Vagina (tissue), 2 donors: ENCODE results near the gene KRT6C. TPM values are rescaled to one million over a fixed set of nuclear protein-coding genes. Genes with fewer than 3 reads are reported as not detected.
"Not testable (repeated sequence)": the region's sequence is repeated elsewhere in the genome, so short reads cannot be mapped to it uniquely, and the experiment has no call there.

Experiments used
- DNase-seq, 2 donors: peaks; one replicate each; pipeline ENCODE4 v3.0.0-alpha.2; 2017; ENCODE audit errors: extremely low spot score in 2 of 2
- H3K27ac ChIP-seq: fragments of 200-600 bp; sonication (generic); one replicate; pipeline ENCODE4 v1.5.1; 2019
- H3K27me3 ChIP-seq: fragments of 200-600 bp; sonication (generic); one replicate; pipeline ENCODE4 v1.5.1; 2019
- H3K36me3 ChIP-seq, 2 donors: fragments of 200-600 bp; sonication (generic); one replicate each; pipeline ENCODE4 v1.5.1; 2017 to 2019
- H3K4me1 ChIP-seq: fragments of 200-600 bp; sonication (generic); one replicate; pipeline ENCODE4 v1.5.1; 2019
- H3K4me3 ChIP-seq, 2 donors: fragments of 200-600 bp; sonication (generic); 1 replicate in 1 of 2; 2 replicates in 1 of 2; pipeline ENCODE4 v1.5.1; 2016 to 2019
- H3K9me3 ChIP-seq: fragments of 200-600 bp; sonication (generic); one replicate; pipeline ENCODE4 v1.5.1; 2019
- POLR2A ChIP-seq, 2 donors: fragments of 450-650 bp; IDR thresholded peaks; one replicate each; pipeline ENCODE4 v1.6.1; 2017; ENCODE audit warnings: antibody characterized with exemption in 2 of 2, mild to moderate bottlenecking in 2 of 2, moderate library complexity in 2 of 2
- POLR2AphosphoS5 ChIP-seq, 2 donors: sonication (generic); formaldehyde crosslinking; IDR thresholded peaks; one replicate each; pipeline ENCODE4 v1.9.0; 2017; ENCODE audit warnings: antibody characterized with exemption in 2 of 2, mild to moderate bottlenecking in 2 of 2, low read depth in 1 of 2; ENCODE audit not compliant: insufficient read depth in 1 of 2
- intact Hi-C: fragments of 100-400 bp; cut with DNase I; formaldehyde crosslinking; loops from one replicate; pipeline ENCODE4 v1.15.1; 2023
- total RNA-seq: library from RNA; depleted of rRNA; stranded (reverse); fragments of >200 nt; gene quantifications from one replicate; pipeline ENCODE4 v1.2.3, GENCODE V29; 2016
- TF ChIP-seq, protein P1 (sequence below), 3 experiments: fragments of 450-650 bp in 2 of 3; fragments of 200-600 bp in 1 of 3; sonication (generic) in 1 of 3; IDR thresholded peaks; one replicate each; pipeline ENCODE4 v1.5.1; 2017 to 2019; ENCODE audit warnings: antibody characterized with exemption in 3 of 3, mild to moderate bottlenecking in 2 of 3, moderate library complexity in 2 of 3

The KRT6C gene
- total RNA-seq, 1 donor from 2014 or later: 257 TPM

DNA sequence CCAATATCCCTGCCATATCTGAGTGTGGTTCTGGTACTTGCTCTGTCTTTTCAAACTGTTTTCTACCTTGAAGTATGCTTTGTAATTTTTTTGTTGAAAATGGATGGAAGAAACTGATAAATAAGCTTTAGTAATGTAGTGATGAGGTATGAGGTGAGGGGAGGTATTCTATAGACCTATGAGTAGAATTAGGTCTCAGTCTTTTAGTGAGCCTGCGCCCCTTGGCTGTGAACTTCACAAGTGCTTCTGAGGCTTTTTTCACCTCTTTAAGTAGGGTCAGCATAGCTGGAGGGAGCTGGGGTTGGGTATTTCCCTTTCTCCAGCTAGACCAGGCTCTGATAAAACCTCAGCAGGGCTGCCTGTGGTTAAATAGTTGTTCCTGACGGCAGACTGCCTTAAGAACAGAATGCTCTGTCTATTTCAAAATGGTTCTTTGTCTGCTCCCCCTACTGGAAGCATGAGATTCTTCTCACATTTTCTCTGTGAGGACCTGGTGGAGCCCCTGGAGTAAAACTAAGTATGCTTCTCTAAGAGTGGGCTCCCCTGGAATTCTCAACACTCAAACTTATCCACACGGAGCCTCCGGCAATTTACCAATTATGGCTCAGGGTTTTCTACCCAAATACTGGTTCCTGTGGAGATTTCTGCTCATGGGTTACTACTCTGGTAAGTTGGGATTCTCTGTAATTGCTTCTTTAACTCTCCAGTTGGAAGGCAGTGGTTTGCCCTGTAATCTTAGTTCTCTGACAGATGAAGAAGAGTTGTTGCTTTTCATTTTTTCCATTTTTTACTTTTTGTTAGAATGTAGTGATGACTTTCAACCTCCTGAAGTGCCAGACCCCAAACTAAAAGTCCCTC is 33.5 kb upstream of the KRT6C start:
- Histone ChIP-seq H3K27ac (no peak overlapping the region), H3K36me3 (no peaks in the 10 kb centered on the region), H3K9me3 (no peaks in the 10 kb centered on the region), H3K4me1 (no peaks in the 10 kb centered on the region), H3K4me3 (no peak overlapping the region), H3K27me3 (no peaks in the 10 kb centered on the region)
- DNase-seq: peak in 1 of 2 donors; percentile 70
- TF ChIP-seq, protein P1, sequence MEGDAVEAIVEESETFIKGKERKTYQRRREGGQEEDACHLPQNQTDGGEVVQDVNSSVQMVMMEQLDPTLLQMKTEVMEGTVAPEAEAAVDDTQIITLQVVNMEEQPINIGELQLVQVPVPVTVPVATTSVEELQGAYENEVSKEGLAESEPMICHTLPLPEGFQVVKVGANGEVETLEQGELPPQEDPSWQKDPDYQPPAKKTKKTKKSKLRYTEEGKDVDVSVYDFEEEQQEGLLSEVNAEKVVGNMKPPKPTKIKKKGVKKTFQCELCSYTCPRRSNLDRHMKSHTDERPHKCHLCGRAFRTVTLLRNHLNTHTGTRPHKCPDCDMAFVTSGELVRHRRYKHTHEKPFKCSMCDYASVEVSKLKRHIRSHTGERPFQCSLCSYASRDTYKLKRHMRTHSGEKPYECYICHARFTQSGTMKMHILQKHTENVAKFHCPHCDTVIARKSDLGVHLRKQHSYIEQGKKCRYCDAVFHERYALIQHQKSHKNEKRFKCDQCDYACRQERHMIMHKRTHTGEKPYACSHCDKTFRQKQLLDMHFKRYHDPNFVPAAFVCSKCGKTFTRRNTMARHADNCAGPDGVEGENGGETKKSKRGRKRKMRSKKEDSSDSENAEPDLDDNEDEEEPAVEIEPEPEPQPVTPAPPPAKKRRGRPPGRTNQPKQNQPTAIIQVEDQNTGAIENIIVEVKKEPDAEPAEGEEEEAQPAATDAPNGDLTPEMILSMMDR (IDR thresholded peaks at IDR 0.05): peak in 2 of 3 experiments; percentile 23 to 50
- no peak for TF ChIP-seq POLR2A (IDR thresholded peaks at IDR 0.05)
- intact Hi-C loops: no loop called here

DNA sequence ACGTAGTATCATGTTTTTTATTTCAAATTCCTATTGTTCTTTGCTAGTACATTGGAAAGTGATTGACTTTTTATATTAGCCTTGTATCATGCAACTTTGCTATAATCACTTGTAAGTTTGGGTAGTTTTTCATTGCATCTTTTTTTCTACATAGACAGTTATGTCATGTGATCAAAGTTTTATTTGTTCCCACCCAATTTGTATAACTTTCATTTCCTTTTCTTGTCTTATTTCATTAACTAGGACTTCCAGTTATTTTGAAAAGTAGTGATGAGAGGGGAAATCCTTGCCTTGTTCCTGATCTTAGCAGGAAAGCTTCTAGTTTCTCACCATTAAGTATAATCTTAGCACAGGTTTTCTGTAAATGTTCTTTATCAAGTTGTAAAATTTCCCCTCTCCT is 29.3 kb upstream of the KRT6C start:
- intact Hi-C loops: no loop called here

DNA sequence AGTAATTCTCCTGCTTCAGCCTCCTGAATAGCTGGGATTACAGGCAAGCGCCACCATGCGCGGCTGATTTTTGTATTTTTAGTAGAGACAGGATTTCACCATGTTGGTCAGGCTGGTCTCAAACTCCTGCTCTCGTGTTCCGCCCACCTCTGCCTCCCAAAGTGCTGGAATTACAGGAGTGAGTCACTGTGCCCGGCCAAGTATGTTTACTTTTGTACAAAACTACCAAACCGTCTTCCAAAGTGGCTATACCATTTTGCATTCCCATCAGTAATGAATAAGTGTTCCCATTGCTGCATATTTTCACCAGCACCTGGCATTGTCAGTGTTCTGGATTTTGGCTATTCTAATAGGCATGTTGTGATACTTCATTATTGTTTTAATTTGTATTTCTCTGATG is 27.9 kb upstream of the KRT6C start:
- Histone ChIP-seq H3K27ac (no peak overlapping the region), H3K9me3 (no peaks in the 10 kb centered on the region), H3K27me3 (no peaks in the 10 kb centered on the region), H3K4me3 (no peak overlapping the region), H3K36me3 (no peaks in the 10 kb centered on the region), H3K4me1 (no peaks in the 10 kb centered on the region)
- intact Hi-C loops: no loop called here
- TF ChIP-seq POLR2A (IDR thresholded peaks at IDR 0.05): no peak
- no peak for TF ChIP-seq POLR2AphosphoS5 (IDR thresholded peaks at IDR 0.05; ENCODE audit: insufficient read depth in 1 of 2, low read depth in 1 of 2)
- TF ChIP-seq, protein P1 (IDR thresholded peaks at IDR 0.05): no peak
- no peak for DNase-seq

More for the DNA sequence above, 29.3 kb upstream of the KRT6C start:
- no peak for DNase-seq
- no peaks in the 10 kb centered on the region for H3K36me3 ChIP-seq
- no peaks in the 10 kb centered on the region for H3K4me1 ChIP-seq
- no peak overlapping the region for H3K4me3 ChIP-seq
- TF ChIP-seq, protein P1 (IDR thresholded peaks at IDR 0.05): no peak
- no peak for TF ChIP-seq POLR2AphosphoS5 (IDR thresholded peaks at IDR 0.05; ENCODE audit: insufficient read depth in 1 of 2, low read depth in 1 of 2)
- TF ChIP-seq POLR2A (IDR thresholded peaks at IDR 0.05): no peak
- H3K27ac ChIP-seq: no peak overlapping the region
- H3K27me3 ChIP-seq: no peaks in the 10 kb centered on the region
- no peaks in the 10 kb centered on the region for H3K9me3 ChIP-seq

DNA sequence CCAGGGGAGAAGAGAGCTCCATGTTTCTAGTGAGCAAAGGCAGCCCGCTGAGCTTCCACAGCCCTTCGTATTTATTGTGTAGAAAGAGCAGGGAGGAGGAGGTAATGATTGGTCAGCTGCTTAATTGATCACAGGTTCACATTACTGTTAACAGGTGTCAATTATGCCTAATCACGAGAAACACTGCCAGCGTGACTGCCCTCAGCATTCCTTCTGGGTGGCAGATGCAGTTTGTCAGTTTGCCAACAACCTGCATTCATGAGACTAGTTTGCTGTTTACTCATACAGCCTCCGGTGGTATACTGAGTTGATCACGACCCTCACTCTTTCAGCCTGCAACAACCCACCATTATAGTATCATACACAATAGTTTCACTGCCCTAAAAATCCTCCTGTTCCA is 27.0 kb upstream of the KRT6C start:
- DNase-seq, H3K27ac ChIP-seq, H3K4me1 ChIP-seq, H3K9me3 ChIP-seq, H3K4me3 ChIP-seq, H3K27me3 ChIP-seq, intact Hi-C loops, H3K36me3 ChIP-seq: not testable (repeated sequence)

DNA sequence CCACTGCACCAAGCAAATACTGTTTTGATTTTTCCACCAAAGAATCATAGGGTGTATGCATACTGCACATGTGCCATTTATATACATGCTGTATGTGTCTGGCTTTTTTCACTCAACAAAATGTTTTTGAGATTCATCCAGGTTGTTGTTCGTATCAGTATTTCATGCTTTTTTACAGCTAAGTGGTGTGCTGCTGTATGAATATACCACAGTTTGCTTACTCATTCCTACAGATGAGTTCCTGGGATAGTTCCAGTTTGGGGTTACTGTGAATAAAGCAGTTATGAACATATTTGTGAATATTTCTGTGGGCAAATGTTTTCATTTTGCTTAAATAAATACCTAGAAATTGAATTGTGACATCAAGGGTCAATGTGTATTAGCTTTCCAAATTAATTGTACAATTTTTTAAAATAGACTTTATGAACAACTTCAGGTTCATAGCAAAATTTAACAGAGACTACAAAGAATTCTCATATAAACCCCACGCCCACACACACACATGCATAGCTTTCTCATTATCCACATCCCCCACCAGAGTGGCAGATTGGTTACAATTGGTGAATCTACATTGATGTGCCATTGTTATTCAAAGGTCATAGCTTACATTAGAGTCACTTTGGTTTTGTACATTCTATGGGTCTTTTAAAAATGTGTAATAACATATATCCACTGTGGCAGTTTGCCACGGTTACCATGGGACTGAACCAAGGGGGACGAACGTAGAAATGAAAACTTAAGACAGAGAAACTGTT is 26.4 kb upstream of the KRT6C start:
- Histone ChIP-seq H3K27ac (no peak overlapping the region), H3K27me3 (no peaks in the 10 kb centered on the region), H3K4me3 (no peak overlapping the region), H3K4me1 (peaks cover 10% of the 10 kb centered on the region), H3K36me3 (no peaks in the 10 kb centered on the region), H3K9me3 (no peaks in the 10 kb centered on the region)
- no peak for TF ChIP-seq POLR2AphosphoS5 (IDR thresholded peaks at IDR 0.05; ENCODE audit: insufficient read depth in 1 of 2, low read depth in 1 of 2)
- TF ChIP-seq, protein P1 (IDR thresholded peaks at IDR 0.05): no peak
- TF ChIP-seq POLR2A (IDR thresholded peaks at IDR 0.05): no peak
- intact Hi-C loops: no loop called here
- no peak for DNase-seq
